ENCODE data around the gene PDS5B. TPM values are rescaled to one million over a fixed set of nuclear protein-coding genes. Genes with fewer than 3 reads are reported as not detected.

Gene PDS5B
- total RNA-seq, 4 donors from 2014 or later = 20.4 to 55.0 (median 25.8) TPM

- no peak for TF ChIP-seq CTCF (IDR thresholded peaks at IDR 0.05)
- no peak for DNase-seq (ENCODE audit: low spot score)
- no peak for ATAC-seq (ENCODE audit: low FRiP score)
These were observed 46.2 kb downstream of the PDS5B start for GRCh38 chr13:32632343-32632909.

- no peak for TF ChIP-seq CTCF (IDR thresholded peaks at IDR 0.05)
- no peak for ATAC-seq (ENCODE audit: low FRiP score)
These were observed 50.5 kb downstream of the PDS5B start for GRCh38 chr13:32636711-32637110.

GRCh38 chr13:32638739-32639138 is 52.5 kb downstream of the PDS5B start:
- no peak for DNase-seq (ENCODE audit: low spot score)
- no peak for ATAC-seq (ENCODE audit: low FRiP score)
- TF ChIP-seq CTCF (IDR thresholded peaks at IDR 0.05) = no peak

More at GRCh38 chr13:32636711-32637110, 50.5 kb downstream of the PDS5B start:
- DNase-seq (ENCODE audit: low spot score) = no peak

GRCh38 chr13:32639502-32640105 is 53.4 kb downstream of the PDS5B start:
- ATAC-seq (ENCODE audit: low FRiP score) (no peak), DNase-seq (ENCODE audit: low spot score) (no peak)
- TF ChIP-seq CTCF (IDR thresholded peaks at IDR 0.05) = peak in 1 of 3 donors; percentile 11

- no peak for TF ChIP-seq CTCF (IDR thresholded peaks at IDR 0.05)
- ATAC-seq (ENCODE audit: low FRiP score) = no peak
These were observed 56.1 kb downstream of the PDS5B start for GRCh38 chr13:32642316-32642715.

GRCh38 chr13:32642858-32643257 is 56.6 kb downstream of the PDS5B start:
- TF ChIP-seq CTCF (IDR thresholded peaks at IDR 0.05) = no peak
- no peak for ATAC-seq (ENCODE audit: low FRiP score)

More at GRCh38 chr13:32642316-32642715, 56.1 kb downstream of the PDS5B start:
- DNase-seq (ENCODE audit: low spot score) = no peak

GRCh38 chr13:32645854-32646253 is 59.6 kb downstream of the PDS5B start:
- no peak for ATAC-seq (ENCODE audit: low FRiP score)
- TF ChIP-seq CTCF (IDR thresholded peaks at IDR 0.05) = no peak

More at GRCh38 chr13:32642858-32643257, 56.6 kb downstream of the PDS5B start:
- no peak for DNase-seq (ENCODE audit: low spot score)

More at GRCh38 chr13:32645854-32646253, 59.6 kb downstream of the PDS5B start:
- no peak for DNase-seq (ENCODE audit: low spot score)

All from omental fat pad (tissue), 4 donors.